GM12878 (cell line): Measurements from ENCODE around the gene NEMF. TPM values are rescaled to one million over a fixed set of nuclear protein-coding genes. Genes with fewer than 3 reads are reported as not detected.
A peak's percentile ranks its signal among the peaks of the same experiment; 100 is the strongest.

Experiments used
- ASH2L ChIP-seq: fragments of 300-600, 200-600 bp; sonication (generic); IDR thresholded peaks from 2 replicates; pipeline ENCODE4 v1.6.1; 2017; ENCODE audit warnings: low read depth, mild to moderate bottlenecking, borderline replicate concordance
- ATF7 ChIP-seq: fragments of 450-650 bp; IDR thresholded peaks from 2 replicates; pipeline ENCODE4 v1.6.1; 2016; ENCODE audit warnings: low read depth, mild to moderate bottlenecking
- CEBPB ChIP-seq, 2 experiments: fragments of 150-350 bp in 1 of 2; IDR thresholded peaks; 2 replicates each; pipeline ENCODE4 v1.6.1; 2012 to 2014; ENCODE audit warnings: low read depth in 2 of 2, low read length in 2 of 2, borderline replicate concordance in 1 of 2, inconsistent platforms in 1 of 2
- CHD1 ChIP-seq: IDR thresholded peaks from 2 replicates; pipeline ENCODE4 v1.6.1; 2012; ENCODE audit warnings: low read depth, low read length, improper control_type of control experiment
- CREB1 ChIP-seq: IDR thresholded peaks from 2 replicates; pipeline ENCODE4 v1.6.1; 2012; ENCODE audit warnings: low read depth, mild to moderate bottlenecking, inconsistent platforms
- DPF2 ChIP-seq: fragments of 450-650 bp; IDR thresholded peaks from 2 replicates; pipeline ENCODE4 v1.6.1; 2017; ENCODE audit warnings: mild to moderate bottlenecking
- EZH2 ChIP-seq: IDR thresholded peaks from 2 replicates; pipeline ENCODE4 v1.6.1; 2012; ENCODE audit warnings: low read depth, mild to moderate bottlenecking, control low read depth, inconsistent platforms, low read length, borderline replicate concordance; ENCODE audit not compliant: control insufficient read depth
- PBX3 ChIP-seq: IDR thresholded peaks from 2 replicates; pipeline ENCODE4 v1.6.1; 2011; ENCODE audit warnings: mild to moderate bottlenecking, low read depth, low read length, moderate library complexity; ENCODE audit not compliant: insufficient replicate concordance
- polyA plus RNA-seq, 11 experiments: library from polyadenylated mRNA; depleted of rRNA in 4 of 11; unstranded in 6 of 11; stranded (reverse) in 5 of 11; fragments of >200 nt; fragmentation: Nextera tagmentation in 4 of 11; fragmentation: Illumina TruSeq in 1 of 11; extraction: Ambion mirVana in 4 of 11; extraction: Trizol in 1 of 11; gene quantifications; 1 replicate in 1 of 11; 2 replicates in 10 of 11; pipeline versions ENCODE4 v1.2.1 to v1.2.3, GENCODE V29; 2011 to 2016; ENCODE audit warnings: inconsistent platforms in 2 of 11, missing spikeins in 2 of 11, low read depth in 1 of 11
- total RNA-seq, 4 experiments: library from RNA; depleted of rRNA in 3 of 4; stranded (reverse); fragments of >200 nt in 3 of 4; fragmentation: Illumina TruSeq in 1 of 4; extraction: Trizol in 1 of 4; gene quantifications; 2 replicates each; pipeline versions ENCODE4 v1.2.1 to v1.2.3, GENCODE V29; 2013 to 2021
- TF ChIP-seq, protein P1 (sequence below): fragments of 450-650 bp; IDR thresholded peaks from 2 replicates; pipeline ENCODE4 v1.6.1; 2017; ENCODE audit warnings: mild to moderate bottlenecking, moderate library complexity
- TF ChIP-seq, protein P2 (sequence below): fragments of 450-650 bp; IDR thresholded peaks from 2 replicates; pipeline ENCODE4 v1.6.1; 2017; ENCODE audit warnings: antibody characterized with exemption, mild to moderate bottlenecking, moderate library complexity

NEMF gene
- total and polyA plus RNA-seq, 10 of the 15 experiments (the other 5 are each of a cell fraction or from before 2014, with no cell fraction given): 31.5 to 80.1 (median 61.1) TPM

- TF ChIP-seq, protein P1, sequence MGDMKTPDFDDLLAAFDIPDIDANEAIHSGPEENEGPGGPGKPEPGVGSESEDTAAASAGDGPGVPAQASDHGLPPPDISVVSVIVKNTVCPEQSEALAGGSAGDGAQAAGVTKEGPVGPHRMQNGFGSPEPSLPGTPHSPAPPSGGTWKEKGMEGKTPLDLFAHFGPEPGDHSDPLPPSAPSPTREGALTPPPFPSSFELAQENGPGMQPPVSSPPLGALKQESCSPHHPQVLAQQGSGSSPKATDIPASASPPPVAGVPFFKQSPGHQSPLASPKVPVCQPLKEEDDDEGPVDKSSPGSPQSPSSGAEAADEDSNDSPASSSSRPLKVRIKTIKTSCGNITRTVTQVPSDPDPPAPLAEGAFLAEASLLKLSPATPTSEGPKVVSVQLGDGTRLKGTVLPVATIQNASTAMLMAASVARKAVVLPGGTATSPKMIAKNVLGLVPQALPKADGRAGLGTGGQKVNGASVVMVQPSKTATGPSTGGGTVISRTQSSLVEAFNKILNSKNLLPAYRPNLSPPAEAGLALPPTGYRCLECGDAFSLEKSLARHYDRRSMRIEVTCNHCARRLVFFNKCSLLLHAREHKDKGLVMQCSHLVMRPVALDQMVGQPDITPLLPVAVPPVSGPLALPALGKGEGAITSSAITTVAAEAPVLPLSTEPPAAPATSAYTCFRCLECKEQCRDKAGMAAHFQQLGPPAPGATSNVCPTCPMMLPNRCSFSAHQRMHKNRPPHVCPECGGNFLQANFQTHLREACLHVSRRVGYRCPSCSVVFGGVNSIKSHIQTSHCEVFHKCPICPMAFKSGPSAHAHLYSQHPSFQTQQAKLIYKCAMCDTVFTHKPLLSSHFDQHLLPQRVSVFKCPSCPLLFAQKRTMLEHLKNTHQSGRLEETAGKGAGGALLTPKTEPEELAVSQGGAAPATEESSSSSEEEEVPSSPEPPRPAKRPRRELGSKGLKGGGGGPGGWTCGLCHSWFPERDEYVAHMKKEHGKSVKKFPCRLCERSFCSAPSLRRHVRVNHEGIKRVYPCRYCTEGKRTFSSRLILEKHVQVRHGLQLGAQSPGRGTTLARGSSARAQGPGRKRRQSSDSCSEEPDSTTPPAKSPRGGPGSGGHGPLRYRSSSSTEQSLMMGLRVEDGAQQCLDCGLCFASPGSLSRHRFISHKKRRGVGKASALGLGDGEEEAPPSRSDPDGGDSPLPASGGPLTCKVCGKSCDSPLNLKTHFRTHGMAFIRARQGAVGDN: peak; percentile 50
- TF ChIP-seq CREB1 (peak; percentile 59; the same call in 1 of the 2 replicates), PBX3 (peak; percentile 47), ASH2L (no peak), DPF2 (no peak), ATF7 (peak; percentile 97), CHD1 (0 out of 2 replicates have a peak, but pooled peaks have one; percentile 51), CEBPB (IDR thresholded peaks at IDR 0.05; ENCODE audit: borderline replicate concordance in 1 of 2, low read depth in 2 of 2, low read length in 2 of 2) (no peak), EZH2 (no peak)
- TF ChIP-seq, protein P2, sequence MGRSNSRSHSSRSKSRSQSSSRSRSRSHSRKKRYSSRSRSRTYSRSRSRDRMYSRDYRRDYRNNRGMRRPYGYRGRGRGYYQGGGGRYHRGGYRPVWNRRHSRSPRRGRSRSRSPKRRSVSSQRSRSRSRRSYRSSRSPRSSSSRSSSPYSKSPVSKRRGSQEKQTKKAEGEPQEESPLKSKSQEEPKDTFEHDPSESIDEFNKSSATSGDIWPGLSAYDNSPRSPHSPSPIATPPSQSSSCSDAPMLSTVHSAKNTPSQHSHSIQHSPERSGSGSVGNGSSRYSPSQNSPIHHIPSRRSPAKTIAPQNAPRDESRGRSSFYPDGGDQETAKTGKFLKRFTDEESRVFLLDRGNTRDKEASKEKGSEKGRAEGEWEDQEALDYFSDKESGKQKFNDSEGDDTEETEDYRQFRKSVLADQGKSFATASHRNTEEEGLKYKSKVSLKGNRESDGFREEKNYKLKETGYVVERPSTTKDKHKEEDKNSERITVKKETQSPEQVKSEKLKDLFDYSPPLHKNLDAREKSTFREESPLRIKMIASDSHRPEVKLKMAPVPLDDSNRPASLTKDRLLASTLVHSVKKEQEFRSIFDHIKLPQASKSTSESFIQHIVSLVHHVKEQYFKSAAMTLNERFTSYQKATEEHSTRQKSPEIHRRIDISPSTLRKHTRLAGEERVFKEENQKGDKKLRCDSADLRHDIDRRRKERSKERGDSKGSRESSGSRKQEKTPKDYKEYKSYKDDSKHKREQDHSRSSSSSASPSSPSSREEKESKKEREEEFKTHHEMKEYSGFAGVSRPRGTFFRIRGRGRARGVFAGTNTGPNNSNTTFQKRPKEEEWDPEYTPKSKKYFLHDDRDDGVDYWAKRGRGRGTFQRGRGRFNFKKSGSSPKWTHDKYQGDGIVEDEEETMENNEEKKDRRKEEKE: no peak
These were observed 11.1 kb upstream of the NEMF start (continued) for GRCh38 chr14:49863487-49864281.
